HG03175 (cell line): ENCODE data around the gene CNNM3.
"Not testable (repeated sequence)": the region's sequence is repeated elsewhere in the genome, so short reads cannot be mapped to it uniquely, and the experiment has no call there.

Experiments used
- ATAC-seq: cut with Tn5 transposase; IDR thresholded peaks from one replicate; pipeline ENCODE4 v1.9.1; 2021; ENCODE audit warnings: mild to moderate bottlenecking, moderate library complexity; ENCODE audit not compliant: unreplicated experiment

The CNNM3 gene

GRCh38 chr2:96816127-96816835 lies at the start of gene CNNM3:
TSS of gene CNNM3 (plus strand) at chr2:96816268. CDS start at chr2:96816278, 10 bp downstream.
- peak; percentile 87 for ATAC-seq

GRCh38 chr2:96767135-96767871 lies 48.8 kb upstream of the CNNM3 start:
- no peak for ATAC-seq

GRCh38 chr2:96768083-96768561 lies 47.9 kb upstream of the CNNM3 start:
- ATAC-seq: no peak

- ATAC-seq: no peak
These were observed 46.3 kb upstream of the CNNM3 start for GRCh38 chr2:96769814-96770213.

GRCh38 chr2:96770442-96771202 lies 45.4 kb upstream of the CNNM3 start:
- no peak for ATAC-seq

GRCh38 chr2:96771796-96772618 lies 44.1 kb upstream of the CNNM3 start:
- no peak for ATAC-seq

- no peak for ATAC-seq
These were observed 43.0 kb upstream of the CNNM3 start for GRCh38 chr2:96772903-96773671.

GRCh38 chr2:96773922-96774321 lies 42.1 kb upstream of the CNNM3 start:
- ATAC-seq: peak; percentile 54

- ATAC-seq: no peak
These were observed 40.9 kb upstream of the CNNM3 start for GRCh38 chr2:96775160-96775559.

GRCh38 chr2:96783388-96783787 lies 32.7 kb upstream of the CNNM3 start:
- no peak for ATAC-seq

- ATAC-seq: no peak
These were observed 28.7 kb upstream of the CNNM3 start for GRCh38 chr2:96787411-96787810.

GRCh38 chr2:96788442-96789244 lies 27.4 kb upstream of the CNNM3 start:
- no peak for ATAC-seq

- no peak for ATAC-seq
These were observed 26.8 kb upstream of the CNNM3 start for GRCh38 chr2:96789245-96789617.

GRCh38 chr2:96792772-96793749 lies 23.0 kb upstream of the CNNM3 start:
- ATAC-seq: no peak

GRCh38 chr2:96795076-96795475 lies 21.0 kb upstream of the CNNM3 start:
- ATAC-seq: no peak

- ATAC-seq: not testable (repeated sequence)
These were observed 19.6 kb upstream of the CNNM3 start for GRCh38 chr2:96796497-96796896.

- no peak for ATAC-seq
These were observed 18.9 kb upstream of the CNNM3 start for GRCh38 chr2:96797066-96797625.
